Duodenal mucosa (tissue), 2 donors: ENCODE data around the gene SYNCRIP.
A peak's percentile ranks its signal among the peaks of the same experiment; 100 is the strongest.

Experiments
- H3K27ac ChIP-seq: one replicate; pipeline ENCODE4 v1.7.0; 2013; ENCODE audit warnings: low read depth, low read length
- H3K27me3 ChIP-seq, 2 donors: one replicate each; pipeline ENCODE4 v1.7.0; 2013; ENCODE audit warnings: low read length in 2 of 2, control low read depth in 1 of 2; ENCODE audit not compliant: insufficient read depth in 2 of 2, control insufficient read depth in 1 of 2
- H3K36me3 ChIP-seq, 2 donors: one replicate each; pipeline ENCODE4 v1.7.0; 2013; ENCODE audit warnings: low read length in 2 of 2, control low read depth in 1 of 2; ENCODE audit not compliant: insufficient read depth in 2 of 2, control insufficient read depth in 1 of 2
- H3K4me1 ChIP-seq, 2 donors: one replicate each; pipeline ENCODE4 v1.7.0; 2013; ENCODE audit warnings: low read length in 2 of 2, control low read depth in 1 of 2; ENCODE audit not compliant: insufficient read depth in 2 of 2, control insufficient read depth in 1 of 2
- H3K4me3 ChIP-seq, 2 donors: one replicate each; pipeline ENCODE4 v1.7.0; 2013; ENCODE audit warnings: low read length in 2 of 2, low read depth in 1 of 2
- H3K9ac ChIP-seq, 2 donors: one replicate each; pipeline ENCODE4 v1.7.0; 2013; ENCODE audit warnings: low read length in 2 of 2, low read depth in 1 of 2
- H3K9me3 ChIP-seq, 2 donors: one replicate each; pipeline ENCODE4 v1.7.0; 2013; ENCODE audit warnings: low read length in 2 of 2, control low read depth in 1 of 2; ENCODE audit not compliant: control insufficient read depth in 1 of 2

Gene SYNCRIP

GRCh38 chr6:85672050-85672449, 29.4 kb upstream of the SYNCRIP start:
- Histone ChIP-seq H3K27ac (no peak overlapping the region), H3K4me3 (no peak overlapping the region), H3K27me3 (no peaks in the 10 kb centered on the region), H3K9me3 (no peaks in the 10 kb centered on the region), H3K4me1 (peaks cover 16 to 23% of the 10 kb centered on the region in 2 donors), H3K9ac (no peak overlapping the region), H3K36me3 (peaks cover 4 to 7% of the 10 kb centered on the region in 2 donors)

- Histone ChIP-seq H3K4me3 (no peak overlapping the region), H3K4me1 (peaks cover 8 to 12% of the 10 kb centered on the region in 2 donors), H3K9ac (no peak overlapping the region), H3K27ac (no peak overlapping the region), H3K9me3 (no peaks in the 10 kb centered on the region), H3K27me3 (no peaks in the 10 kb centered on the region), H3K36me3 (peaks cover 3 to 4% of the 10 kb centered on the region in 2 donors)
Measured at GRCh38 chr6:85670573-85670972, 27.9 kb upstream of the SYNCRIP start.

GRCh38 chr6:85669735-85670194, 27.1 kb upstream of the SYNCRIP start:
- Histone ChIP-seq H3K27ac (no peak overlapping the region), H3K4me1 (peaks cover 0 to 4% of the 10 kb centered on the region in 2 donors), H3K9me3 (no peaks in the 10 kb centered on the region), H3K27me3 (no peaks in the 10 kb centered on the region), H3K4me3 (no peak overlapping the region), H3K36me3 (peaks cover 0 to 4% of the 10 kb centered on the region in 2 donors), H3K9ac (no peak overlapping the region)

- Histone ChIP-seq H3K4me3 (no peak overlapping the region), H3K27ac (no peak overlapping the region), H3K36me3 (no peaks in the 10 kb centered on the region), H3K9me3 (peaks cover 0 to 6% of the 10 kb centered on the region in 2 donors), H3K9ac (no peak overlapping the region), H3K27me3 (no peaks in the 10 kb centered on the region), H3K4me1 (no peaks in the 10 kb centered on the region)
Measured at GRCh38 chr6:85662251-85662650, 19.6 kb upstream of the SYNCRIP start.

GRCh38 chr6:85660181-85660611, 17.5 kb upstream of the SYNCRIP start:
- peaks cover 0 to 6% of the 10 kb centered on the region in 2 donors for H3K9me3 ChIP-seq
- H3K27me3 ChIP-seq, result no peaks in the 10 kb centered on the region
- H3K4me3 ChIP-seq, result no peak overlapping the region
- no peak overlapping the region for H3K9ac ChIP-seq
- no peaks in the 10 kb centered on the region for H3K36me3 ChIP-seq
- no peaks in the 10 kb centered on the region for H3K4me1 ChIP-seq
- H3K27ac ChIP-seq, result no peak overlapping the region

- Histone ChIP-seq H3K4me1 (no peaks in the 10 kb centered on the region), H3K9me3 (no peaks in the 10 kb centered on the region)
Measured at GRCh38 chr6:85650606-85651005, 7.9 kb upstream of the SYNCRIP start.

GRCh38 chr6:85644279-85644762, 1.6 kb upstream of the SYNCRIP start:
- Histone ChIP-seq H3K4me1 (peaks cover 16 to 23% of the 10 kb centered on the region in 2 donors), H3K9me3 (no peaks in the 10 kb centered on the region), H3K36me3 (peaks cover 8 to 9% of the 10 kb centered on the region in 2 donors), H3K27ac (peak overlapping the region; percentile 98), H3K27me3 (no peaks in the 10 kb centered on the region), H3K9ac (peak overlapping the region; percentile 83 to 84), H3K4me3 (peak overlapping the region; percentile 78 to 82)

More at GRCh38 chr6:85650606-85651005, 7.9 kb upstream of the SYNCRIP start:
- Histone ChIP-seq H3K36me3 (no peaks in the 10 kb centered on the region), H3K4me3 (no peak overlapping the region), H3K27me3 (no peaks in the 10 kb centered on the region), H3K9ac (no peak overlapping the region), H3K27ac (no peak overlapping the region)

- Histone ChIP-seq H3K4me3 (peak overlapping the region; percentile 78 to 82), H3K27me3 (no peaks in the 10 kb centered on the region), H3K36me3 (peaks cover 13 to 15% of the 10 kb centered on the region in 2 donors), H3K9ac (peak overlapping the region; percentile 83 to 84), H3K9me3 (no peaks in the 10 kb centered on the region), H3K27ac (peak overlapping the region; percentile 98), H3K4me1 (peaks cover 19 to 24% of the 10 kb centered on the region in 2 donors)
Measured at GRCh38 chr6:85643537-85644278, 1.0 kb upstream of the SYNCRIP start.

GRCh38 chr6:85641897-85642773, 551 bp downstream of the SYNCRIP start:
- Histone ChIP-seq H3K9ac (peak overlapping the region; percentile 97 to 99), H3K27ac (peak overlapping the region; percentile 100), H3K36me3 (peaks cover 13 to 28% of the 10 kb centered on the region in 2 donors), H3K9me3 (no peaks in the 10 kb centered on the region), H3K27me3 (no peaks in the 10 kb centered on the region), H3K4me1 (peaks cover 20 to 34% of the 10 kb centered on the region in 2 donors), H3K4me3 (peak overlapping the region; percentile 81 to 99)

GRCh38 chr6:85641522-85641896, 1.2 kb downstream of the SYNCRIP start:
- H3K27ac ChIP-seq, result no peak overlapping the region
- H3K4me1 ChIP-seq, result peaks cover 20 to 34% of the 10 kb centered on the region in 2 donors
- no peaks in the 10 kb centered on the region for H3K9me3 ChIP-seq
- peak overlapping the region; percentile 97 to 99 for H3K9ac ChIP-seq
- no peaks in the 10 kb centered on the region for H3K27me3 ChIP-seq
- peaks cover 16 to 34% of the 10 kb centered on the region in 2 donors for H3K36me3 ChIP-seq
- H3K4me3 ChIP-seq, result peak overlapping the region; percentile 81 to 99
